Measurements from ENCODE around the gene MMRN1.

The MMRN1 gene

GRCh38 chr4:89868999-89869589 lies 25.6 kb upstream of the MMRN1 start:
- CTCF ChIA-PET, result interaction anchor here (0.7 to 1.2 kb wide), 6 partner anchors 33 to 522 kb away, joined by 3 to 13 read pairs (median 6); no protein-coding TSS in a partner anchor

GRCh38 chr4:89871211-89871610 lies 23.4 kb upstream of the MMRN1 start:
- no peak for TF ChIP-seq CTCF (conservative IDR thresholded peaks at IDR 0.05; ENCODE audit: low read depth)
- H3K27ac ChIP-seq, result no peak overlapping the region
- CTCF ChIA-PET, result no interaction called here
- POLR2A ChIA-PET (ENCODE audit: low non-redundant PET), result no interaction called here
- DNase-seq (ENCODE audit: low spot score), result no peak

More at GRCh38 chr4:89868999-89869589, 25.6 kb upstream of the MMRN1 start:
- no peak overlapping the region for H3K27ac ChIP-seq
- no peak for DNase-seq (ENCODE audit: low spot score)
- peak; percentile 67 for TF ChIP-seq CTCF (conservative IDR thresholded peaks at IDR 0.05; ENCODE audit: low read depth)
- POLR2A ChIA-PET (ENCODE audit: low non-redundant PET), result no interaction called here

- H3K27ac ChIP-seq, result no peak overlapping the region
- no peak for TF ChIP-seq CTCF (conservative IDR thresholded peaks at IDR 0.05; ENCODE audit: low read depth)
- POLR2A ChIA-PET (ENCODE audit: low non-redundant PET), result no interaction called here
- no peak for DNase-seq (ENCODE audit: low spot score)
- CTCF ChIA-PET, result interaction anchor here (0.6 kb wide), 2 partner anchors 219 to 236 kb away, joined by 3 read pairs; no protein-coding TSS in a partner anchor
Measured at GRCh38 chr4:89876548-89876947, 18.1 kb upstream of the MMRN1 start.

- POLR2A ChIA-PET (ENCODE audit: low non-redundant PET), result no interaction called here
- CTCF ChIA-PET, result interaction anchor here (0.6 kb wide), 1 partner anchor 253 kb away, joined by 4 read pairs; no protein-coding TSS in a partner anchor
- no peak for TF ChIP-seq CTCF (conservative IDR thresholded peaks at IDR 0.05; ENCODE audit: low read depth)
- DNase-seq (ENCODE audit: low spot score), result no peak
- no peak overlapping the region for H3K27ac ChIP-seq
Measured at GRCh38 chr4:89878611-89879010, 16.0 kb upstream of the MMRN1 start.

- ChIA-PET CTCF (no interaction called here), POLR2A (ENCODE audit: low non-redundant PET) (no interaction called here)
- no peak for TF ChIP-seq CTCF (conservative IDR thresholded peaks at IDR 0.05; ENCODE audit: low read depth)
- DNase-seq (ENCODE audit: low spot score), result no peak
- no peak overlapping the region for H3K27ac ChIP-seq
Measured at GRCh38 chr4:89879215-89879614, 15.4 kb upstream of the MMRN1 start.

GRCh38 chr4:89889289-89889688 lies 5.4 kb upstream of the MMRN1 start:
- ChIA-PET POLR2A (ENCODE audit: low non-redundant PET) (no interaction called here), CTCF (interaction anchor here (1.0 kb wide), 1 partner anchor 9 kb away, joined by 3 read pairs; no protein-coding TSS in a partner anchor)
- H3K27ac ChIP-seq, result no peak overlapping the region
- TF ChIP-seq CTCF (conservative IDR thresholded peaks at IDR 0.05; ENCODE audit: low read depth), result no peak
- no peak for DNase-seq (ENCODE audit: low spot score)
